Endothelial cell of umbilical vein (primary cell): ENCODE measurements around the gene RHOBTB1. TPM values are rescaled to one million over a fixed set of nuclear protein-coding genes. Genes with fewer than 3 reads are reported as not detected.

ENCODE experiments used
- BruUV-seq: library from RNA; stranded (reverse); fragments of 400-500 nt; replicated peaks from 2 replicates; lab custom pipeline; 2021; lab: Mats Ljungman, UMichigan
- CTCF ChIA-PET: fragments of 300-600, 350-600 bp; sonication (Branson Sonifier 250); formaldehyde crosslinking; loops from one replicate; lab custom pipeline; 2021; ENCODE audit warnings: antibody characterized with exemption, inconsistent platforms; lab: Charles Lee
- POLR2A ChIA-PET: fragments of 300-600, 350-600 bp; sonication (Branson Sonifier 250); formaldehyde crosslinking; loops from one replicate; lab custom pipeline; 2021; ENCODE audit warnings: antibody characterized with exemption, inconsistent platforms; lab: Charles Lee
- DNase-seq: peaks from one replicate; pipeline ENCODE4 v3.0.0-alpha.2; 2011; ENCODE audit warnings: low read depth, low spot score
- FAIRE-seq: peaks from 2 replicates; lab custom pipeline; 2011; peaks lifted over from hg19 to GRCh38; lab: Jason Lieb, UNC
- H2AFZ ChIP-seq: 2 replicates; pipeline ENCODE4 v1.6.0; 2012; ENCODE audit warnings: low read depth, low read length, control low read depth, inconsistent platforms
- H3K27ac ChIP-seq: 2 replicates; pipeline ENCODE4 v1.5.1; 2011; ENCODE audit warnings: low read depth, mild to moderate bottlenecking, control low read depth, low read length, moderate library complexity; ENCODE audit not compliant: insufficient read depth
- H3K27me3 ChIP-seq, 2 experiments: 2 replicates each; pipeline versions ENCODE4 v1.6.0 to v1.6.1; 2011; ENCODE audit warnings: low read length in 2 of 2, mixed read lengths in 1 of 2; ENCODE audit not compliant: control insufficient read depth in 2 of 2, insufficient read depth in 2 of 2
- H3K36me3 ChIP-seq, 2 experiments: 2 replicates in 1 of 2; 3 replicates in 1 of 2; pipeline ENCODE4 v1.5.1; 2011; ENCODE audit warnings: low read length in 2 of 2, mild to moderate bottlenecking in 1 of 2, moderate library complexity in 1 of 2; ENCODE audit not compliant: control insufficient read depth in 2 of 2, insufficient read depth in 2 of 2; ENCODE audit errors: extremely low read depth in 1 of 2
- H3K4me1 ChIP-seq: 3 replicates; pipeline ENCODE4 v1.5.1; 2011; ENCODE audit warnings: mild to moderate bottlenecking, low read length; ENCODE audit not compliant: control insufficient read depth, insufficient read depth; ENCODE audit errors: extremely low read depth
- H3K4me2 ChIP-seq: 2 replicates; pipeline ENCODE4 v1.6.1; 2011; ENCODE audit warnings: low read length, control low read depth, mixed read lengths; ENCODE audit not compliant: insufficient read depth
- H3K4me3 ChIP-seq, 3 experiments: fragments of 200-600 bp in 1 of 3; sonication (generic), shearing (Covaris generic) in 1 of 3; replicated peaks in 1 of 3; 2 replicates each; pipeline ENCODE4 v1.5.1; 2011 to 2016; ENCODE audit warnings: control low read depth in 3 of 3, low read length in 3 of 3, mild to moderate bottlenecking in 2 of 3, inconsistent platforms in 1 of 3, low read depth in 1 of 3, moderate library complexity in 1 of 3; ENCODE audit not compliant: insufficient read depth in 1 of 3
- H3K79me2 ChIP-seq: 2 replicates; pipeline ENCODE4 v1.6.0; 2012; ENCODE audit warnings: low read length, inconsistent platforms; ENCODE audit not compliant: control insufficient read depth, insufficient read depth
- H3K9ac ChIP-seq: replicated peaks from 2 replicates; pipeline ENCODE3; 2011; ENCODE audit warnings: low read length, control low read depth; ENCODE audit not compliant: insufficient read depth; ENCODE audit errors: extremely low read depth
- H3K9me1 ChIP-seq: replicated peaks from 3 replicates; pipeline ENCODE4 v1.6.0; 2011; ENCODE audit warnings: mild to moderate bottlenecking, low read length; ENCODE audit not compliant: control insufficient read depth, insufficient read depth; ENCODE audit errors: extremely low read depth
- H3K9me3 ChIP-seq: replicated peaks from 2 replicates; pipeline ENCODE4 v1.5.1; 2012; ENCODE audit warnings: low read length, inconsistent platforms; ENCODE audit not compliant: control insufficient read depth, insufficient read depth
- H4K20me1 ChIP-seq: replicated peaks from 2 replicates; pipeline ENCODE3; 2011; ENCODE audit warnings: mild to moderate bottlenecking, low read length; ENCODE audit not compliant: control insufficient read depth, insufficient read depth; ENCODE audit errors: extremely low read depth
- CTCF ChIP-seq, 2 donors: IDR thresholded peaks; 1 replicate in 1 of 2; 2 replicates in 1 of 2; pipeline ENCODE4 v1.5.1; 2011; ENCODE audit warnings: low read length in 2 of 2, mild to moderate bottlenecking in 2 of 2, moderate library complexity in 2 of 2, control low read depth in 1 of 2, inconsistent platforms in 1 of 2, low read depth in 1 of 2; ENCODE audit not compliant: insufficient read depth in 1 of 2; ENCODE audit errors: extremely low read depth in 1 of 2
- EZH2 ChIP-seq: IDR thresholded peaks from 2 replicates; pipeline ENCODE4 v1.6.1; 2012; ENCODE audit warnings: borderline replicate concordance, low read depth, mild to moderate bottlenecking, moderate library complexity, low read length, inconsistent platforms; ENCODE audit not compliant: severe bottlenecking
- FOS ChIP-seq: IDR thresholded peaks from 2 replicates; pipeline ENCODE4 v1.6.1; 2011; ENCODE audit warnings: mild to moderate bottlenecking, low read length, moderate library complexity, borderline replicate concordance; ENCODE audit not compliant: insufficient read depth
- GATA2 ChIP-seq: IDR thresholded peaks from 2 replicates; pipeline ENCODE4 v1.7.0; 2011; ENCODE audit warnings: low read depth, mild to moderate bottlenecking, moderate library complexity, mixed read lengths, low read length; ENCODE audit not compliant: insufficient read length, insufficient read depth
- JUN ChIP-seq: IDR thresholded peaks from 2 replicates; pipeline ENCODE4 v1.6.1; 2011; ENCODE audit warnings: borderline replicate concordance, low read depth; ENCODE audit not compliant: insufficient read length, insufficient read depth
- POLR2A ChIP-seq: IDR thresholded peaks from 2 replicates; pipeline ENCODE4 v1.6.1; 2012; ENCODE audit warnings: low read depth, mild to moderate bottlenecking, control low read depth, low read length
- POLR2AphosphoS5 ChIP-seq: IDR thresholded peaks from 2 replicates; pipeline ENCODE4 v1.6.1; 2012; ENCODE audit warnings: low read depth, mild to moderate bottlenecking, control low read depth, low read length, moderate library complexity; ENCODE audit not compliant: insufficient read depth
- dilution Hi-C: fragments of 300-500 bp; cut with MboI; formaldehyde crosslinking; loops from one replicate; pipeline ENCODE4 v1.15.0; 2019; ENCODE audit warnings: low sequenced_read_pairs; ENCODE audit not compliant: extremely low pct_ligation_motif_present
- intact Hi-C: fragments of 100-400 bp; cut with micrococcal nuclease; formaldehyde crosslinking; loops from one replicate; pipeline ENCODE4 v1.10.0; 2022
- polyA plus RNA-seq, 4 experiments: library from polyadenylated mRNA; depleted of rRNA in 3 of 4; stranded (reverse) in 3 of 4; unstranded in 1 of 4; fragments of >200 nt; gene quantifications; 2 replicates each; pipeline versions ENCODE4 v1.2.1 to v1.2.3, GENCODE V29; 2011 to 2012; ENCODE audit warnings: missing spikeins in 1 of 4
- total RNA-seq: library from RNA; stranded (reverse); gene quantifications from 2 replicates; pipeline ENCODE4 v1.2.3, GENCODE V29; 2021
- TF ChIP-seq, protein P1 (sequence below): IDR thresholded peaks from 2 replicates; pipeline ENCODE4 v1.6.1; 2011; ENCODE audit not compliant: insufficient read depth, insufficient read length

The RHOBTB1 gene
- total and polyA plus RNA-seq, 2 donors (not counting 3 experiments of a cell fraction or from before 2014, with no cell fraction given), result 21.2 to 31.0 TPM

- no peak overlapping the region for H3K9ac ChIP-seq
- FAIRE-seq (no peak), DNase-seq (no peak)
- dilution Hi-C loops, result no loop called here
- no peaks in the 10 kb centered on the region for H3K27me3 ChIP-seq
- H3K9me3 ChIP-seq, result no peaks in the 10 kb centered on the region
- intact Hi-C loops, result no loop called here
- BruUV-seq, result no TSS peak
- no peaks in the 10 kb centered on the region for H4K20me1 ChIP-seq
- no peak overlapping the region for H3K27ac ChIP-seq
- TF ChIP-seq EZH2 (no peak), POLR2A (no peak), JUN (no peak), CTCF (IDR thresholded peaks at IDR 0.05; ENCODE audit: extremely low read depth in 1 of 2, insufficient read depth in 1 of 2, low read depth in 1 of 2, low read length in 2 of 2) (no peak)
- TF ChIP-seq, protein P1, sequence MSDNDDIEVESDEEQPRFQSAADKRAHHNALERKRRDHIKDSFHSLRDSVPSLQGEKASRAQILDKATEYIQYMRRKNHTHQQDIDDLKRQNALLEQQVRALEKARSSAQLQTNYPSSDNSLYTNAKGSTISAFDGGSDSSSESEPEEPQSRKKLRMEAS, result no peak
- ChIA-PET POLR2A (no interaction called here), CTCF (interaction anchor here (1.0 to 1.2 kb wide), 2 partner anchors 10 to 134 kb away, joined by 4 read pairs; no protein-coding TSS in a partner anchor)
- H3K4me1 ChIP-seq, result peaks cover 17% of the 10 kb centered on the region
- H3K36me3 ChIP-seq, result no peaks in the 10 kb centered on the region
- no peaks in the 10 kb centered on the region for H3K9me1 ChIP-seq
- H3K4me3 ChIP-seq, result no peak overlapping the region
- H3K79me2 ChIP-seq, result no peaks in the 10 kb centered on the region
- H2AFZ ChIP-seq, result no peak overlapping the region
- H3K4me2 ChIP-seq, result no peak overlapping the region
These were observed 10.1 kb upstream of the RHOBTB1 start for GRCh38 chr10:60954035-60954434.

- Histone ChIP-seq H3K4me1 (peaks cover 17% of the 10 kb centered on the region), H4K20me1 (no peaks in the 10 kb centered on the region), H3K27ac (no peak overlapping the region), H3K36me3 (no peaks in the 10 kb centered on the region), H3K79me2 (no peaks in the 10 kb centered on the region), H3K9me1 (no peaks in the 10 kb centered on the region), H3K4me3 (no peak overlapping the region), H3K27me3 (no peaks in the 10 kb centered on the region), H2AFZ (no peak overlapping the region), H3K9ac (no peak overlapping the region), H3K9me3 (no peaks in the 10 kb centered on the region), H3K4me2 (no peak overlapping the region)
- dilution Hi-C loops, result no loop called here
- ChIA-PET POLR2A (no interaction called here), CTCF (interaction anchor here (1.0 to 1.2 kb wide), 2 partner anchors 11 to 133 kb away, joined by 4 read pairs; no protein-coding TSS in a partner anchor)
- DNase-seq (peak; percentile 24), FAIRE-seq (no peak)
- intact Hi-C loops, result no loop called here
- no TSS peak for BruUV-seq
- TF ChIP-seq JUN (no peak), FOS (no peak), GATA2 (no peak), POLR2AphosphoS5 (no peak), POLR2A (no peak), EZH2 (no peak)
- TF ChIP-seq, protein P1, result no peak
These were observed 9.4 kb upstream of the RHOBTB1 start for GRCh38 chr10:60953420-60953819.
